DMS79 treated with DMSO at 0.1 percent for 48 hours (cell line): Measurements from ENCODE around the gene KCNMA1.

Experiments used
- DNase-seq: peaks from one replicate; lab custom pipeline; 2025; lab: John Stamatoyannopoulos, UW

Gene KCNMA1

GRCh38 chr10:77556990-77557601, 80.5 kb downstream of the KCNMA1 start:
- no peak for DNase-seq

- DNase-seq: no peak
Observed at GRCh38 chr10:77555591-77556212, 81.9 kb downstream of the KCNMA1 start.

- no peak for DNase-seq
Observed at GRCh38 chr10:77554996-77555397, 82.6 kb downstream of the KCNMA1 start.

GRCh38 chr10:77553966-77554365, 83.6 kb downstream of the KCNMA1 start:
- no peak for DNase-seq

GRCh38 chr10:77553311-77553710, 84.3 kb downstream of the KCNMA1 start:
- DNase-seq: no peak

GRCh38 chr10:77552252-77552651, 85.4 kb downstream of the KCNMA1 start:
- DNase-seq: no peak

- DNase-seq: no peak
Observed at GRCh38 chr10:77550378-77550777, 87.2 kb downstream of the KCNMA1 start.

- no peak for DNase-seq
Observed at GRCh38 chr10:77548671-77549070, 88.9 kb downstream of the KCNMA1 start.

GRCh38 chr10:77548157-77548556, 89.5 kb downstream of the KCNMA1 start:
- DNase-seq: no peak

GRCh38 chr10:77547307-77548050, 90.1 kb downstream of the KCNMA1 start:
- no peak for DNase-seq

- no peak for DNase-seq
Observed at GRCh38 chr10:77546042-77546441, 91.6 kb downstream of the KCNMA1 start.

GRCh38 chr10:77545585-77545984, 92.0 kb downstream of the KCNMA1 start:
- no peak for DNase-seq

GRCh38 chr10:77544617-77545016, 93.0 kb downstream of the KCNMA1 start:
- DNase-seq: no peak

- no peak for DNase-seq
Observed at GRCh38 chr10:77542710-77543259, 94.8 kb downstream of the KCNMA1 start.

GRCh38 chr10:77541944-77542343, 95.7 kb downstream of the KCNMA1 start:
- no peak for DNase-seq

GRCh38 chr10:77541247-77541646, 96.4 kb downstream of the KCNMA1 start:
- DNase-seq: no peak

- DNase-seq: no peak
Observed at GRCh38 chr10:77539147-77539935, 98.3 kb downstream of the KCNMA1 start.

- DNase-seq: no peak
Observed at GRCh38 chr10:77537720-77538373, 99.8 kb downstream of the KCNMA1 start.

- no peak for DNase-seq
Observed at GRCh38 chr10:77537071-77537470, 100.5 kb downstream of the KCNMA1 start.

GRCh38 chr10:77533887-77534278, 103.7 kb downstream of the KCNMA1 start:
- no peak for DNase-seq

GRCh38 chr10:77533146-77533886, 104.3 kb downstream of the KCNMA1 start:
- no peak for DNase-seq
